Adipose tissue (tissue), 3 donors: ENCODE data around the gene P2RY14. TPM values are rescaled to one million over a fixed set of nuclear protein-coding genes. Genes with fewer than 3 reads are reported as not detected.

Experiments used
- H3K27ac ChIP-seq: one replicate; pipeline ENCODE4 v1.5.1; 2013; ENCODE audit warnings: low read depth, low read length
- WGBS, 3 donors: extraction: QIAGEN DNeasy Blood & Tissue Kit; methylation state at CpG; one replicate each; pipeline ENCODE4 v1.1.7; 2013; 5-methylcytosine and 5-hydroxymethylcytosine counted together
- polyA plus RNA-seq, 3 donors: library from polyadenylated mRNA; stranded (reverse); fragments of 200-250 nt; gene quantifications; one replicate each; pipeline ENCODE4 v1.2.3, GENCODE V29; 2013
- donor health status: healthy with polysubstance abuse.
- donor health status: Bipolar disorder and iron deficiency.
- donor health status: healthy.

P2RY14 gene
- polyA plus RNA-seq, 3 donors = 0.14 to 2.9 (median 0.86) TPM

DNA sequence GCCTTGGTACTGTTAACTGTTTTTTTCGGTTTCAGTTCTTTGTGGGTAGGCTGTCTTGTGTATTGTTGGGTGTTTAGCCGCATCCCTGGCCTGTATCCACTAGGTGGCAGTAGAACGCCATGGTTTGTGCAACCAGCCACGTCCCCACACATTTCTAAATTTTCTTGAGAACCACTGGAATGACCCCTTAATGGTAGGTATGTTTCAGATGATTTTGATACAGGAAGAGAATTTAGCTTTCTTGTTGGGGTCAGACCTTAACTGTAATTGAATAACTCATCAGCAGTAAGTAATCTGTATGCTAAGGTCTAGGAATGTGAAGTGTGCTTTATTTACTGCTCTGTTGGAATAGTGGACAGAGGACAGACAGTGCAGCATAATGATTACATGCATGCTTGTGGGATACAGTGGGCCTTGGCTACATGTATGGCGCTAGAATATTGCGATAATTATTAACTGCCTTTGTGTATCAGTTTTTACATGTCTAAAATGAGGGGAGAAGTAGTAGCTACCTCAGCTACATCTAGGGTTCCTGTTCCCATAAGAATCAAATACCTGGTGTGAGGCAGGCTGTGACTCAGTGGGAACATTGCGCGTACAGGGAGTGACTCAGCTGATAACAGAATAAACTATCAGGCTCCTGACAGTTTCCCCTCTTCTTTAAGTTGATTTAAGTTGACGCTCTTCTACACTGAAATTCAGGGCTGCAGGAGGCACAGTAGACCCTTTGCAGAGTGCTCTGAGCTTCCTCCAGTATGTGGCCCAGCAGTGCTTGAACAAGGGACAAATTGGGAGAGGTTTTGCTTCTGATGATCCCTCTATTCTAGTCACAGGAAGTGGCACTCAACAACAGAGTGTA lies 50.3 kb downstream of the P2RY14 start:
- no peak overlapping the region for H3K27ac ChIP-seq
- 31 to 40% (median 38%) methylated on average over 9 of the region's 9 CpGs for WGBS, 3 donors

DNA sequence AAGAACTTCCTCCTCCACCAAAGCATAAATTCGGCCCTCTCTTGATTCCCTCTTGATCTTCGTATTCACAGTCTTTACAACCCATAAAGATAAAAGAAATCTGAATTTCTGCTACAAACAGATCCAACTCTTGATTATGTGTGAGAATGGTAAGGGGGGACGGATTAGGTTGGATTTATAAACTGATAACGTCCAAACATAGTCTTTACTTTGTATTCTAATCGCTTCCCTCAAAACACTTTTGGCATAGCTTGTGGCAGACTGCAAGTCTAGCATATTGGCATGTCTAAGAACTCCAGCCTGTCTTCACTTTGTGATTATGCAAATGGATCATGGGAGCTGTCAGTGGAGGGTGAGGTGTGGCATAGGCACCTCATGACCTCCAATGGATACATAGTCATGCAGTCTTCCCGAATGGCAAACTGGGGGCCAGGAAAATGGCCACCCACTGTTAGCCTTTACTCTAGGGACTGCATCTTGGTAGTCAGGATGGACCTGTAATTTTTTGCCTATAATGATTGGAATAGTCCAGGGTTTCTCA lies 51.0 kb downstream of the P2RY14 start:
- 74 to 81% (median 76%) methylated on average over 6 of the region's 6 CpGs for WGBS, 3 donors
- no peak overlapping the region for H3K27ac ChIP-seq

DNA sequence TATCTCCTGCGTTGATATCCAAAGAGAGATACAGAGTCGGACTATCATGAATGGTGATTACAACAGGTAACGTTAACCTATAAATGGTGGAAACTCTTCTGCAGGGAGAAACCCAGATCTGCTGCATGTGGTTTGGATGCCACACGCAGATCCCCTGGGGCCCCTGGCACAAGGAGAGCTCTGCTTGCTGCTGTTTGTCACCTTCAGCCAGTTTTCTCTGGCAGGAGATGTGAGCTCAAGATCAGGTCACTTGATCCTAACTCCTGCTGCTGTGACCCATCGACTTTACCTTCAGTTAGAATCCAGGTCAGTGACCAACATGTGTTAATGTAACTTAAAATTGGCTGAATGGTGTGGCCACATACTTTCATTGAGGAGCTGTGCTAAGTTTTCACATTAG lies 51.5 kb downstream of the P2RY14 start:
- H3K27ac ChIP-seq = no peak overlapping the region

DNA sequence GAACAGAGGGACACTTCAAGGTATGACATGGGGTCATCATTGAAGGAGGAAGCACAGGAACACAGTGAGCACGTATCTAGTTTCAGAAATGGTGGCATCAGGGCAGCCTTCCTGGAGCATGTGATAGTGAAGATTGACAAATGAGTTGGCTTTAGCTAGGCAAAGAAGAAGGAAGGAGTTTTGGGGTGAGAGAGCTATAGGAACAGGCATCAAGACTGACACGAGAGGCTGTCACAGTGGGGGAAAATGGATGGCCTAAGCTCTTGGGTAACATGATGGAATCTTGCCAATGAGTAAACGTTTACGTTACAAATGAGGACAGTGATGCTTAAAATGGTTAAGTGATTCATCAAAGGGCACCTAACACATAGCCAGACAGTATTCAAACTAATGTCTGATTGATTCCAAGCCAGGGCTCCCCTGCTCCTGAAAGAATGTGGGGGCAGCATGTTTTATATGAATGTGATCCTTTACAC lies 52.2 kb downstream of the P2RY14 start:
- H3K27ac ChIP-seq = no peak overlapping the region
- 35 to 48% (median 39%) methylated on average over 4 of the region's 4 CpGs for WGBS, 3 donors

More for the DNA sequence above, 51.5 kb downstream of the P2RY14 start:
- 82 to 93% (median 82%) methylated on average over 5 of the region's 5 CpGs for WGBS, 3 donors

DNA sequence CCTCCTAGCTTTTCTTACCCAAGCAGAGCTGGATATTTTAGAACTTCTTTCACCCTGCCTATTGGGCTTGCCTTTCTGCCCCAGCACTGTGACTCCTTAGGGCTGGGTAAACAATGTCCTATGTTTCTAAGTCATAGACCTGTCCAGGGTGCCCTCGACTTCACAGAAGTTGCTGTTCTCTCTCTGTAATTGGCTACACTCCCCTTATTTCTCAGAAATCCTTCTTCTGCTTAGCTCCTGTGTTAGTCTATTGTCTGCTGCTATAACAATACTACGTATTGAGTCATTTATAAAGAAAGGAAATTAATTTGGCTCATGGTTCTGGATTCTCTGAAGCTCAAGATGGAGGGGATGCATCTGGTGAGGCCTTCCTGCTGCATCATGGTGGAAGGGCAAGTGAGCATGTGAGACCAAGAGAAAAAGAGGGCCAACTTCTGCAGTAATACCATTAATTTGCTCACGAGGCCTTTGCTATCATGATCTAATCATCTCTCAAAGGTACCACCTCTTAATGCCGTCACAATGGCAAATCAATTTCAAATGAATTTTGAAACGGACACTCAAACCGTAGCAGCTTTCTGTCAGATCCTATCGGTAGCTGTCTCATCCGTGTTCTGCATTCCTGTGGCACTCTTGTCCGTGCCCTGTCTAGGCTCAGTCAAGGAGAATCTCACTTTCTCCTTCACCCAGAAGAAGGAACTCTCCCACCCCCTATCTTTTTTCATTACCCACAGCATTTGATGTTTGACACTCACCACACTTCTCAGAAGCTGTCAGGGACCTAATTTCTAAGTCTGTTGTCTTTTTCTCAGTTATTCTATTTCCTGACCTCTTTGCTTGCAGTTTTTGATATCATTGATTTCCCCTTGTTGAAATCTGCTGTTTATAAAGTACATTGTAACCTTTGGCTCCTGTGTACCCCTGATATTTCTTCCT lies 53.0 kb downstream of the P2RY14 start:
- WGBS, 3 donors = 75 to 84% (median 80%) methylated on average over 9 of the region's 9 CpGs
- H3K27ac ChIP-seq = no peak overlapping the region

DNA sequence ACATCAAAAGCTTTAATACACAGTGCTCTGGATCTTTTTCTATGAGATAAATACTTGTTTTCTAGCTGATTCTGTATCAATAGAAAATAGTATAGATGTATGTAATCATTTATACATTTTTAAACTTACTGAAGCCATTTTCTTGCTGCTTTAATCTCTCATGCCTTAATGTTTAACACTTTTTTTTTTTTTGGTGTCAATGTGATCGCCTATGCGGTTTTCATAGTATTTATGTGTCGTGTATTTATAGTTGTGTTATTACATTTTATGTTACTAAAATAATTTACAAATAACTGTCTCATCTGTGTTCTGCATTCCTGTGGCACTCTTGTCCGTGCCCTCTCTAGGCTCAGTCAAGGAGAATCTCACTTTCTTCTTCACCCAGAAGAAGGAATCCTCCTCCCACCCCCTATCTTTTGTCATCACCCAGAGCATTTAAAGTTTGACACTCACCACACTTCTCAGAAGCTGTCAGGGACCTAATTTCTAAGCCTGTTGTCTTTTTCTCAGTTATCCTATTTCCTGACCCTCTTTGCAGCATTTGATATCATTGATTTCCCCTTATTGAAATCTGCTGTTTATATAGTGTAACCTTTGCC lies 54.0 kb downstream of the P2RY14 start:
- H3K27ac ChIP-seq = no peak overlapping the region
- WGBS, 3 donors = 87 to 93% (median 92%) methylated on average over 4 of the region's 4 CpGs

DNA sequence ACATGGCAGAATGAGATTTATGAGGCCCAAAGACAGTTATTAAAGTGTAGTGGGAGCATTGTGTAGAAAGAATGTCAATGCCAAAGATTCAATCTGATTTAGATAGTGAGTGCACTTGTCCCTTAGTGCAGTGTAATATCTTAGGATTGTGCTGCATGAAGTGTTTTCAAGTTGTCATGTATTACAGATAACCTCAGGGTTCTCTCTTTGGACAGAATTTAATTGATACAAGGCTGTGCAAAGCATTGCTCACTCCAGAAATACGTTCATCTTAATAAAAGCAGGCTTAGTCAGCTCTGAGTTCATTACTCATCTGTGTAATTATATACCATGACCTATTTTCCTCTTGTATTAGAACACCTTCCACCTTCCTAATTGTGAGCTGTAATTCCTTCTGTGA lies 59.3 kb downstream of the P2RY14 start:
- H3K27ac ChIP-seq = no peak overlapping the region
- 53 to 69% (median 58%) methylated on average over 1 of the region's 1 CpG for WGBS, 3 donors

DNA sequence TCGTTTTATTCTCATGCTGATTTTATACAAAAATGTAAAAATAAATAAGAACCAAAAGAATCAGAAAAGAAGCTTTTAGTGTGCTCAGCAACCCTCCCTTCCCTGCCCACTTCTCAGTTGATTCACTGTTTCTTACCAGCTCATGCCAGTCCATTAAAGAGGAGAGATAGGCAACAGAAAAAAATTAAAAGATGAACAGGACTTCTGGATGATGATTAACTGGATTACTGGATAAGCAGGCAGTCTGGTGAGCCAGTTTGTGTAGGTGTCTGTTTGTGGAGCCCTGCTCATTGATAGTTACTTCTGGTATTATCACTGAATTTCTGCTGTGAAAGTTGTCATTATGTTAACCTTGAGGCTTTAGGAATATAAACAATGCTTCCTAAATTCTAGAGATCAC lies 60.2 kb downstream of the P2RY14 start:
- WGBS, 3 donors = 26 to 59% (median 46%) methylated on average over 1 of the region's 1 CpG

DNA sequence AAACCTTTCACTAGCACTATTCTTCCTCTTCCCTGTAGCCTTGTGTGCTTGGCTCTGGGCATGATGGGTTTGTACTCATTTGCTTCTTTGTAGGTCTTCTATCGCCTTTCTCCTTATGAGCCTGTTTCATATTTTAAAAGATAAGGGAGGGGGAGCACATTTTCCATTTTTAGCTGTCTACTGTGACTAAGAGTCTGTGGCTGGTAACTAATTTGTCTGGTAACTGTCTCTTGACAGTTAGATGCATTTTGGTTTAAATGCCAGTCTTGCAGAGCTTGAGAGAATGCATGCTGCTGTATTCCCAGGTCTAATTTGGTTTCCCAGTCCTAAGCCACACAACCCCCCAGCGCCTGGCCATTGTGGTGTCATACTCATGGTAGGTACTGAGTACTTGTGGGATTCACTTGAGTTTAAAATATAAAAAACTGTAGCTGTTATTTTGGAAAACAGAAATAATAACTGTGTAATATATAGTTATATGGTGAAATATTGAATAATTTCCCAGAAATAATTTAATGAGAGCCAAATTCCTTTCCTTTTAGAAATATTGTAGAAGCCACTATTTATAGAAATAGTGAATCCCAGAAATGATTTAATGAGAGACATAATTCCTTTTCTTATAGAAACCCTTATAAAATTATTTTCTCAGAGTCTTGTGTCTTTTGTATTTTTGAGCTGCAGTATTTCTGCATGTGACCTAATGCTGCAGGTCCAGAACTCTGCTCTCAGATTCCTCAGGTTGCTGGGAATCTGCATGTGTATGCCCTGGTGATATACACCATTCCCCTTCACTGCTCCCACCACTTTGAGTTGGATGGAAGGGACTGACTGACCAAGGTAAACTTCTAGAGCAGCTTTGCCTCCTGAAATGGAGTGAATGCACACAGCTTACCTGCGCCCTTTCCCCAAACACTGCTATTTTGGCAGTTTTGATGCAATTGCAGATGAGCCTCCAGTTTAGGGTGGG lies 61.4 kb downstream of the P2RY14 start:
- no peak overlapping the region for H3K27ac ChIP-seq
- WGBS, 3 donors = 79 to 86% (median 81%) methylated on average over 3 of the region's 3 CpGs

More for the DNA sequence above, 60.2 kb downstream of the P2RY14 start:
- H3K27ac ChIP-seq = no peak overlapping the region

DNA sequence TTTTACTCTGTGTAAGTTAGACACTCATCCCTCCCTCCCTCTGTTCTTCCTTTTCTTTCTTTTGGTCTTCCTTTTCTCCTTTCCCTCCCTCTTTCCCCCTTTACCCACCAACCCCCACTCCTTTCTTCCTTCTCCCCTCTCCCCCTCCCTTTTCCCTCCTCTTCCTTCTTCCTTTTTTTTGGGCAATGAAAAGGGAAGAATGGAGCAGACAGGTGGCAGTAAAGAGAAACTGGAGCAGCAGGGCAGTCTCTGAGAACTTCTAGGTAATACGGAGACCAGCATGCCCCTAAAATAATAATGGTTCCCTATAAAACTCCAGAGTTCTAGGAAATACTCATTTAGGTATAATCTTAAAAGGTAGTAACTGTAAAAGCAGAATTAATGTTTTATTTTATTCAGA lies 63.9 kb downstream of the P2RY14 start:
- no peak overlapping the region for H3K27ac ChIP-seq

DNA sequence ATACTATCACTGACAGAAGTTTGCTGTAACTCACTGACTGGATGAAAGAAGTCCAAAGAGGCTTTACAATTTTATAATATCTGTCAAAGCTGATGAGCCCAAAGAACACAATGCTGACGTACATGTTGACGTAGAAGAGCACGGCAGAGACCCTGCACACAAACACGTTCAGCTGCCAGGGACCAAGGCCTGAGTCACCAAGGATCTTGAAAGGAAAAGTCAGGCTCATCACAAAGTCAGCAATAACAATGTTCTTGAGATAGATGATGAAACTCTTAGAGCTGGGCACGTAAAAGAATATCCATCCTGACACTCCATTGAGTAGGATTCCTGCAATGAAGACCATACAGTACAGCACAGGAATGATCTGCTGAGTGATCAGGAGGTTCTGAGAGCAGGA lies 64.5 kb downstream of the P2RY14 start:
- 91 to 96% (median 92%) methylated on average over 5 of the region's 5 CpGs for WGBS, 3 donors

More for the DNA sequence above, 63.9 kb downstream of the P2RY14 start:
- WGBS, 3 donors = 69 to 75% (median 74%) methylated on average over 1 of the region's 1 CpG

DNA sequence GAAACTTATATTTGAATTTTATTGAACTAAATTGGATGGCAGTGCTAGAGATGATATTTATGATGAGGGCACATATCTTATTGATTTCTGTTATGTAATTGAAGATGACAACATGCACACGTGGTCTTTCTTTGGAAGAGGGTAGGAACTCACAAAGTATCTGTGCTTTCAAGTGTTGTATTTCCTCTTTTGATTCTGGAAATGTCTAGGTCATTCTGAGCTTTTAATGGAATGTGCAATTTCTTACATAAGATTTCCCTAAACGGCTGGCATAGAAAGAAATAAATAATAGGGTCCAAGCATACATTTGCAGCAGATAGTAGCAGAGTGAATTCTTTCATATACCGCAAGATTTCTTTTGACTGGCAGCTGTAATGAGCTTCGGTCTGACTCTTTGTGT lies 65.2 kb downstream of the P2RY14 start:
- WGBS, 3 donors = 69 to 73% (median 72%) methylated on average over 4 of the region's 4 CpGs

More for the DNA sequence above, 64.5 kb downstream of the P2RY14 start:
- no peak overlapping the region for H3K27ac ChIP-seq

DNA sequence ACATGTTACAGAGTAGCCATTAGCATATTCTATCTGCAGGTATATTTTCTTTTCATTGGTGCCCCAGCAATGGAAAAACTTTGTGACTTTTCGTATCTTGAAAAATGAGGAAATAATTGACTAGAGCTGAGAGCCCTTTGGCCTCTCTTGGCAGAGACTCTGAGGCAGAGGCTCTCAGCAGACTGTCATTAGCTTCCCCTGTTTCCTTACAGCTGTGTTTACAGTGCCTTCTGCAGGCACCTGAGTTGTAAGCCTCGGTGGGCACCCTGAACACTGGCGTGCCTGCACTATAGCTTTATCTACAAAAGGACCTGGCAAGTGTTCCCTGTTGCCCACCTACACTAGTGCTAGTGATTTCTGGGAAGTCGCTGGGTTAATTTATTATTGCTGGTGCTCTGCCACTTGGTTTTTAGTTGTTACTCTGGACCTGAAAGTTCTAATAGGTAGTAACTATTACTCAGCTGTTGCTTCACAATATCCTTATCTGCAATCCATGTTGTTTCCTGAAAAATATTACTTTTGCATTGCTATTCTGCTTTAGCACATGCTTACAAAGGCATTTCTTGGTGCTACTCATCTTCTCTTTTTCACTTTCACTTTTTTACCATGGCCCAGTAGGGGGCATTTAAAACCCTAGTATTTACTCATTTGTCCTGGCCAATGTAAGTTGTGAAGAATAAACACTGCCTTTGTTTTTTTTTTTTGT lies 67.5 kb downstream of the P2RY14 start:
- 16 to 36% (median 29%) methylated on average over 4 of the region's 4 CpGs for WGBS, 3 donors

More for the DNA sequence above, 65.2 kb downstream of the P2RY14 start:
- H3K27ac ChIP-seq = no peak overlapping the region

DNA sequence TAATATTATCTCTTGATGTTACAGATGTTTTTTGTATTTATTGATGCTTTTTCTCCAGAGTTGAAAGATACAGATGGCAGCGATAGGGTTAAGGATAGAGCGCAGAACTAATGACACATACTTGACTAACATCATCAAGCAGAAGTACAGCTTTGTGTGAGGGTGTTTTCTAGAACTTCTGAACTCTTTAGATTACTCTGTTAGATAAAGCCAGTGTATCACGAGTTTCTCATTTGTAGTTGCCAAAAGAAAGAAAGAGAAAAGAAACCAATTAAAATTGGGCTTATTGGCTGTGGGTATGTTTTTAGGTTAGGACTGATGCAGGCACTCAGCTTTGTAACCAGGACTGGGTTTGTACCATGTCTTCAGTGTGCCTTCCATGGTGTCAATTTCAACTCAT lies 68.7 kb downstream of the P2RY14 start:
- no peak overlapping the region for H3K27ac ChIP-seq
- 89 to 94% (median 94%) methylated on average over 3 of the region's 3 CpGs for WGBS, 3 donors

More for the DNA sequence above, 67.5 kb downstream of the P2RY14 start:
- H3K27ac ChIP-seq = no peak overlapping the region

DNA sequence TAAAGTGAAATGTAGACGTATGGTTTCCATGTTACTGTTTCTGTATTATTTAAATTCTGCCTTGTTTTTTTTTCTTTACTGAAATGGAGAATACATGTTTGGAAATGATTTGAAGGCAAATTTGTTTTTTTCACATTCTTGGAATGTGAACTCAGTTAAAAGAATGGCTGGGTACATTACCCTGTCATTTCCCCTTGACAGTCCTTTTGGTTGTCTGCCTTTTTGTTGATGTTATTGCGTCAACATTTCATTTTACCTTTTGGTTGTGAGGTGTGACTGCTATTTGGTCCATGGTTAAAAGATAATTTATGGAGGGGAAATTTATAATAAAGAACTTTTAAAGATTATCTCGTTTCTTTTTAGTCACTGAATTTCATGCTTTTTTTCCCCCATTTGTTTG lies 72.1 kb downstream of the P2RY14 start:
- H3K27ac ChIP-seq = no peak overlapping the region
- WGBS, 3 donors = 83 to 87% (median 84%) methylated on average over 3 of the region's 3 CpGs

DNA sequence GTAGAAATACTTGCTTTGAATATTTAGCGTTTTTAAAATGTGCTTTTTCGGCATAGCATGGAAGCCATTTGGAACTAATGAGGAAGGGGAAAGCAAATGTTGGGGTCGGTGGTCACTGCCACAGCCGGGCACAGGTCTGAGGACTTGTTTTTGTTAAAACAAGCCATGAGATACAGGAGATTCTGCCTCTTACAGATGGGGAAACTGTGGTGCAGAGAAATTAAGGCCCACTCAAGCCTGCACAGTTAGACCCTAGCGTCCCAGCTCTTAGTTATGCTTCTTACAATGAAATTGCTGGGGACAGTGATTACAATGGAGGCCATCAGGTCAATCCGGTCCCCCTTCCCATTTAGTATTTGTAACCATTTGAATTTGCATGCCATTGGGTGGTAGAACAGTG lies 72.9 kb downstream of the P2RY14 start:
- 91 to 96% (median 95%) methylated on average over 6 of the region's 6 CpGs for WGBS, 3 donors
- H3K27ac ChIP-seq = no peak overlapping the region
